ENCODE data around the gene CXCL16. TPM values are rescaled to one million over a fixed set of nuclear protein-coding genes. Genes with fewer than 3 reads are reported as not detected.

Gene CXCL16
- total and polyA plus RNA-seq, 10 of the 15 experiments (the other 5 are each of a cell fraction or from before 2014, with no cell fraction given): 0.15 to 2.2 (median 0.65) TPM

DNA sequence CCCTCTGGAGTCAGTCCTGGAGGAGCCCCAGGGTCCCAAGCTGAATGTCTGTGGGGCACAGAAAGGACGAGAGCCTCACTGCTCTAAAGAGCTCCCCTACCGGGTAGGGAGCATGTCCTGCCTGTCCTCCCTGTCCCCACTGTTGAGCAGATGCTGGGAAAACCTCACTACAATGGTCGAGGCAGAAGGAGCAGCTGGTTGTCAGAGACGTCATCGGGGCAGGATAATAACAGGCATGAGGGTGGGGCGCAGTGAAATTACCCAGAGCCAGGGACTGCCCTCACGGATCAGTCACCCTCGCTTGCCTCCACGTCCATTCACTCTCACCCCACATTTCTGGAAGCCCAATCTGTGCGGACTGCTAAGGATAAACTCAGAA lies 32.5 kb upstream of the CXCL16 start:
- Histone ChIP-seq H2AFZ (ENCODE audit: control insufficient read depth, low read depth, low read length) (no peak overlapping the region), H3K79me2 (ENCODE audit: control insufficient read depth, insufficient read depth, low read length) (no peaks in the 10 kb centered on the region), H3K27ac (ENCODE audit: control insufficient read depth, insufficient read depth) (no peak overlapping the region), H3K4me1 (ENCODE audit: control insufficient read depth, insufficient read depth, low read length) (peaks cover 14% of the 10 kb centered on the region), H3K4me2 (ENCODE audit: control insufficient read depth, insufficient read depth) (no peak overlapping the region), H3K9ac (ENCODE audit: control insufficient read depth, insufficient read depth, low read length) (no peak overlapping the region), H3K36me3 (ENCODE audit: control insufficient read depth in 2 of 2, insufficient read depth in 2 of 2, low read length in 1 of 2) (no peaks in the 10 kb centered on the region), H3K4me3 (no peak overlapping the region), H3K27me3 (replicated peaks in 1 of 2; ENCODE audit: control insufficient read depth in 2 of 2, insufficient read depth in 2 of 2, low read length in 1 of 2) (no peaks in the 10 kb centered on the region), H3K9me3 (replicated peaks; ENCODE audit: control insufficient read depth, insufficient read depth, low read length) (no peaks in the 10 kb centered on the region), H4K20me1 (ENCODE audit: control insufficient read depth, insufficient read depth) (no peaks in the 10 kb centered on the region)
- intact Hi-C loops (cut with micrococcal nuclease; ENCODE audit: unreplicated experiment): no loop called here
- TF ChIP-seq, protein P1, sequence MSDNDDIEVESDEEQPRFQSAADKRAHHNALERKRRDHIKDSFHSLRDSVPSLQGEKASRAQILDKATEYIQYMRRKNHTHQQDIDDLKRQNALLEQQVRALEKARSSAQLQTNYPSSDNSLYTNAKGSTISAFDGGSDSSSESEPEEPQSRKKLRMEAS (IDR thresholded peaks at IDR 0.05; ENCODE audit: low read depth, low read length): no peak
- no peak for TF ChIP-seq SMAD1 (IDR thresholded peaks at IDR 0.05; ENCODE audit: low read depth, partially characterized antibody)
- TF ChIP-seq, protein P2, sequence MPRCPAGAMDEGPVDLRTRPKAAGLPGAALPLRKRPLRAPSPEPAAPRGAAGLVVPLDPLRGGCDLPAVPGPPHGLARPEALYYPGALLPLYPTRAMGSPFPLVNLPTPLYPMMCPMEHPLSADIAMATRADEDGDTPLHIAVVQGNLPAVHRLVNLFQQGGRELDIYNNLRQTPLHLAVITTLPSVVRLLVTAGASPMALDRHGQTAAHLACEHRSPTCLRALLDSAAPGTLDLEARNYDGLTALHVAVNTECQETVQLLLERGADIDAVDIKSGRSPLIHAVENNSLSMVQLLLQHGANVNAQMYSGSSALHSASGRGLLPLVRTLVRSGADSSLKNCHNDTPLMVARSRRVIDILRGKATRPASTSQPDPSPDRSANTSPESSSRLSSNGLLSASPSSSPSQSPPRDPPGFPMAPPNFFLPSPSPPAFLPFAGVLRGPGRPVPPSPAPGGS (IDR thresholded peaks at IDR 0.05; ENCODE audit: borderline replicate concordance, insufficient read depth, low read depth, low read length, poor library complexity, severe bottlenecking): no peak
- no peak for TF ChIP-seq YY1 (IDR thresholded peaks at IDR 0.05; ENCODE audit: low read depth, low read length)
- no peak for TF ChIP-seq EGR1 (IDR thresholded peaks at IDR 0.05; ENCODE audit: borderline replicate concordance in 1 of 2, low read depth in 2 of 2, low read length in 2 of 2)
- no peak for TF ChIP-seq CHD4 (IDR thresholded peaks at IDR 0.05)
- no peak for TF ChIP-seq ZZZ3 (IDR thresholded peaks at IDR 0.05; ENCODE audit: control insufficient read depth, insufficient read length, low read depth)
- TF ChIP-seq MTA3 (IDR thresholded peaks at IDR 0.05; ENCODE audit: borderline replicate concordance, low read length): no peak
- TF ChIP-seq, protein P3, sequence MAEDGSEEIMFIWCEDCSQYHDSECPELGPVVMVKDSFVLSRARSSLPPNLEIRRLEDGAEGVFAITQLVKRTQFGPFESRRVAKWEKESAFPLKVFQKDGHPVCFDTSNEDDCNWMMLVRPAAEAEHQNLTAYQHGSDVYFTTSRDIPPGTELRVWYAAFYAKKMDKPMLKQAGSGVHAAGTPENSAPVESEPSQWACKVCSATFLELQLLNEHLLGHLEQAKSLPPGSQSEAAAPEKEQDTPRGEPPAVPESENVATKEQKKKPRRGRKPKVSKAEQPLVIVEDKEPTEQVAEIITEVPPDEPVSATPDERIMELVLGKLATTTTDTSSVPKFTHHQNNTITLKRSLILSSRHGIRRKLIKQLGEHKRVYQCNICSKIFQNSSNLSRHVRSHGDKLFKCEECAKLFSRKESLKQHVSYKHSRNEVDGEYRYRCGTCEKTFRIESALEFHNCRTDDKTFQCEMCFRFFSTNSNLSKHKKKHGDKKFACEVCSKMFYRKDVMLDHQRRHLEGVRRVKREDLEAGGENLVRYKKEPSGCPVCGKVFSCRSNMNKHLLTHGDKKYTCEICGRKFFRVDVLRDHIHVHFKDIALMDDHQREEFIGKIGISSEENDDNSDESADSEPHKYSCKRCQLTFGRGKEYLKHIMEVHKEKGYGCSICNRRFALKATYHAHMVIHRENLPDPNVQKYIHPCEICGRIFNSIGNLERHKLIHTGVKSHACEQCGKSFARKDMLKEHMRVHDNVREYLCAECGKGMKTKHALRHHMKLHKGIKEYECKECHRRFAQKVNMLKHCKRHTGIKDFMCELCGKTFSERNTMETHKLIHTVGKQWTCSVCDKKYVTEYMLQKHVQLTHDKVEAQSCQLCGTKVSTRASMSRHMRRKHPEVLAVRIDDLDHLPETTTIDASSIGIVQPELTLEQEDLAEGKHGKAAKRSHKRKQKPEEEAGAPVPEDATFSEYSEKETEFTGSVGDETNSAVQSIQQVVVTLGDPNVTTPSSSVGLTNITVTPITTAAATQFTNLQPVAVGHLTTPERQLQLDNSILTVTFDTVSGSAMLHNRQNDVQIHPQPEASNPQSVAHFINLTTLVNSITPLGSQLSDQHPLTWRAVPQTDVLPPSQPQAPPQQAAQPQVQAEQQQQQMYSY (CRISPR knock-in tag; IDR thresholded peaks at IDR 0.05): no peak
- TF ChIP-seq SP1 (IDR thresholded peaks at IDR 0.05; ENCODE audit: low read depth, low read length): no peak
- no peak for TF ChIP-seq BHLHE40 (IDR thresholded peaks at IDR 0.05; ENCODE audit: borderline replicate concordance in 1 of 2, low read depth in 2 of 2, low read length in 1 of 2)
- TF ChIP-seq FOXK2 (IDR thresholded peaks at IDR 0.05): no peak
- no TSS peak for BruUV-seq (replicated peaks)
- SMC1A ChIA-PET (ENCODE audit: uncharacterized antibody, unreplicated experiment): no interaction called here
- ATAC-seq (no peak), DNase-seq (ENCODE audit: low read depth, low spot score) (no peak), FAIRE-seq (no peak)
- RAD21 ChIA-PET (ENCODE audit: unreplicated experiment): no interaction called here
- POLR2A ChIA-PET: no interaction called here
- CTCF ChIA-PET: no interaction called here
- in situ Hi-C loops (cut with MboI): no loop called here
- WGBS (ENCODE audit: insufficient coverage, insufficient replicate concordance, low lambda C conversion rate, missing lambda C conversion rate): 67% methylated on average over 9 of the region's 10 CpGs

Data from GM12878 (cell line).